ENCODE data around the gene GRM8.

The GRM8 gene

GRCh38 chr7:127153315-127153714 is 99.4 kb downstream of the GRM8 start:
- no peak overlapping the region for H3K27ac ChIP-seq
- no peak for DNase-seq (ENCODE audit: low read depth, low spot score)

- no peak overlapping the region for H3K27ac ChIP-seq
- no peak for DNase-seq (ENCODE audit: low read depth, low spot score)
These were observed 100.3 kb downstream of the GRM8 start for GRCh38 chr7:127152423-127152822.

- no peak for DNase-seq (ENCODE audit: low read depth, low spot score)
- H3K27ac ChIP-seq, result no peak overlapping the region
These were observed 101.4 kb downstream of the GRM8 start for GRCh38 chr7:127151379-127151778.

- no peak for DNase-seq (ENCODE audit: low read depth, low spot score)
- no peak overlapping the region for H3K27ac ChIP-seq
These were observed 102.2 kb downstream of the GRM8 start for GRCh38 chr7:127150543-127150942.

GRCh38 chr7:127146746-127147536 is 105.8 kb downstream of the GRM8 start:
- no peak for DNase-seq (ENCODE audit: low read depth, low spot score)
- H3K27ac ChIP-seq, result no peak overlapping the region

- no peak overlapping the region for H3K27ac ChIP-seq
- DNase-seq (ENCODE audit: low read depth, low spot score), result no peak
These were observed 115.6 kb downstream of the GRM8 start for GRCh38 chr7:127137146-127137545.

- DNase-seq (ENCODE audit: low read depth, low spot score), result no peak
- H3K27ac ChIP-seq, result no peak overlapping the region
These were observed 116.8 kb downstream of the GRM8 start for GRCh38 chr7:127135871-127136485.

GRCh38 chr7:127123220-127123619 is 129.5 kb downstream of the GRM8 start:
- no peak overlapping the region for H3K27ac ChIP-seq
- DNase-seq (ENCODE audit: low read depth, low spot score), result no peak

GRCh38 chr7:127119517-127119916 is 133.2 kb downstream of the GRM8 start:
- DNase-seq (ENCODE audit: low read depth, low spot score), result no peak

GRCh38 chr7:127114742-127115265 is 137.9 kb downstream of the GRM8 start:
- H3K27ac ChIP-seq, result no peak overlapping the region
- DNase-seq (ENCODE audit: low read depth, low spot score), result no peak

More at GRCh38 chr7:127119517-127119916, 133.2 kb downstream of the GRM8 start:
- H3K27ac ChIP-seq, result no peak overlapping the region

GRCh38 chr7:127107601-127108007 is 145.1 kb downstream of the GRM8 start:
- H3K27ac ChIP-seq, result no peak overlapping the region
- DNase-seq (ENCODE audit: low read depth, low spot score), result no peak

- no peak overlapping the region for H3K27ac ChIP-seq
- DNase-seq (ENCODE audit: low read depth, low spot score), result no peak
These were observed 159.4 kb downstream of the GRM8 start for GRCh38 chr7:127093340-127093739.

- no peak overlapping the region for H3K27ac ChIP-seq
- DNase-seq (ENCODE audit: low read depth, low spot score), result no peak
These were observed 161.1 kb downstream of the GRM8 start for GRCh38 chr7:127091620-127092019.

GRCh38 chr7:127089146-127089545 is 163.6 kb downstream of the GRM8 start:
- DNase-seq (ENCODE audit: low read depth, low spot score), result no peak
- no peak overlapping the region for H3K27ac ChIP-seq

- DNase-seq (ENCODE audit: low read depth, low spot score), result no peak
These were observed 171.2 kb downstream of the GRM8 start for GRCh38 chr7:127081539-127081938.

GRCh38 chr7:127080576-127080975 is 172.2 kb downstream of the GRM8 start:
- no peak for DNase-seq (ENCODE audit: low read depth, low spot score)

More at GRCh38 chr7:127081539-127081938, 171.2 kb downstream of the GRM8 start:
- no peak overlapping the region for H3K27ac ChIP-seq

GRCh38 chr7:127066974-127067373 is 185.8 kb downstream of the GRM8 start:
- no peak for DNase-seq (ENCODE audit: low read depth, low spot score)
- no peak overlapping the region for H3K27ac ChIP-seq

More at GRCh38 chr7:127080576-127080975, 172.2 kb downstream of the GRM8 start:
- H3K27ac ChIP-seq, result no peak overlapping the region

GRCh38 chr7:127059475-127059874 is 193.3 kb downstream of the GRM8 start:
- H3K27ac ChIP-seq, result no peak overlapping the region
- DNase-seq (ENCODE audit: low read depth, low spot score), result no peak

GRCh38 chr7:127057918-127058317 is 194.8 kb downstream of the GRM8 start:
- H3K27ac ChIP-seq, result no peak overlapping the region
- no peak for DNase-seq (ENCODE audit: low read depth, low spot score)

- DNase-seq (ENCODE audit: low read depth, low spot score), result no peak
- H3K27ac ChIP-seq, result no peak overlapping the region
These were observed 196.5 kb downstream of the GRM8 start for GRCh38 chr7:127056202-127056601.

GRCh38 chr7:127047521-127047920 is 205.2 kb downstream of the GRM8 start:
- H3K27ac ChIP-seq, result no peak overlapping the region
- no peak for DNase-seq (ENCODE audit: low read depth, low spot score)

Data from epithelial cell of prostate (primary cell).